Measurements from ENCODE around the gene PCSK5.

The PCSK5 gene

DNA sequence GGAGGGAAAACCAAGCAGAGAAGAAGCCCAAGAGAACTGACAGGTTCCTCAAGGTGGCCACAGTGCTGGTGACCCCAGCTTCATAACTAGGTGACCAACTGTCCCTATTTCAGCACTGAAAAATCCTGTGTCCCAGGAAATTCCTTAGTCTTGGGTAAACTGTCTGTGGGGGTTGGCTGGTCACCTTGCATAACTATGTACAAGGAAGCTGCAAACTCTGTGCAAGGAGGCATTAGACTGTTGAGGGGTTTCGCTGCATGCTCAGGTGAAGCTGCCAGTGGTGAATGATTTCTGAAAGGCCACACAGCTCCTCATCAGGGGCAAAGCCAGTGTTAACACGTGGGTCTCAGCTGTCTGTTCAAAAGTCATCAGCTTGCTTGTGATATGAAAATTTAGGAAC is 36.9 kb downstream of the PCSK5 start:
- no peaks in the 10 kb centered on the region for H3K27me3 ChIP-seq (ENCODE audit: insufficient read depth, low read length)
- H3K4me3 ChIP-seq (ENCODE audit: low read length), result peak overlapping the region; percentile 20; the same call in 1 of the 2 replicates
- H3K9me3 ChIP-seq (ENCODE audit: insufficient read depth, low read depth, low read length), result no peaks in the 10 kb centered on the region
- H3K4me1 ChIP-seq (ENCODE audit: insufficient read depth, low read length), result peaks cover 42% of the 10 kb centered on the region
- H3K9ac ChIP-seq (ENCODE audit: low read depth, low read length), result no peak overlapping the region
- H3K36me3 ChIP-seq (ENCODE audit: insufficient read depth, low read depth, low read length), result no peaks in the 10 kb centered on the region
- no peak overlapping the region for H3K27ac ChIP-seq (ENCODE audit: low read length)

DNA sequence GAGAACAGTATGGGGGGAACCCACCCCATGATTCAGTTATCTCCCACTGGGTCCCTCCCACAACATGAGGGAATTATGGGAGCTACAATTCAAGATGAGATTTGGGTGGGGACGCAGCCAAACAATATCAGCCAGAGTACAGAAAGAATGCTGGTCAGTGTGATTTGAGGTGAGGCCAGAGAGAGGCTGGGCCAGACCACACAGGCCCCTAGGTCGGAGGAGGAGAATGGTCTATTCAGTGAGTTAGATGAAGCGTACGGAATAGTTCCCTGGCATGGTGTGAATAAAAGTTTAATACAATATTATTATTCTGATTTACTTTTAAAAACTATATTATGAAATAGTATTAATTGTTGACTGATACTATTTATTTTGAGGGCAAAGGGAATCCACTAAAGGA is 39.7 kb downstream of the PCSK5 start:
- no peak overlapping the region for H3K9ac ChIP-seq (ENCODE audit: low read depth, low read length)
- peaks cover 42% of the 10 kb centered on the region for H3K4me1 ChIP-seq (ENCODE audit: insufficient read depth, low read length)
- H3K4me3 ChIP-seq (ENCODE audit: low read length), result no peak overlapping the region
- no peaks in the 10 kb centered on the region for H3K36me3 ChIP-seq (ENCODE audit: insufficient read depth, low read depth, low read length)
- no peaks in the 10 kb centered on the region for H3K27me3 ChIP-seq (ENCODE audit: insufficient read depth, low read length)
- H3K27ac ChIP-seq (ENCODE audit: low read length), result no peak overlapping the region
- H3K9me3 ChIP-seq (ENCODE audit: insufficient read depth, low read depth, low read length), result no peaks in the 10 kb centered on the region

DNA sequence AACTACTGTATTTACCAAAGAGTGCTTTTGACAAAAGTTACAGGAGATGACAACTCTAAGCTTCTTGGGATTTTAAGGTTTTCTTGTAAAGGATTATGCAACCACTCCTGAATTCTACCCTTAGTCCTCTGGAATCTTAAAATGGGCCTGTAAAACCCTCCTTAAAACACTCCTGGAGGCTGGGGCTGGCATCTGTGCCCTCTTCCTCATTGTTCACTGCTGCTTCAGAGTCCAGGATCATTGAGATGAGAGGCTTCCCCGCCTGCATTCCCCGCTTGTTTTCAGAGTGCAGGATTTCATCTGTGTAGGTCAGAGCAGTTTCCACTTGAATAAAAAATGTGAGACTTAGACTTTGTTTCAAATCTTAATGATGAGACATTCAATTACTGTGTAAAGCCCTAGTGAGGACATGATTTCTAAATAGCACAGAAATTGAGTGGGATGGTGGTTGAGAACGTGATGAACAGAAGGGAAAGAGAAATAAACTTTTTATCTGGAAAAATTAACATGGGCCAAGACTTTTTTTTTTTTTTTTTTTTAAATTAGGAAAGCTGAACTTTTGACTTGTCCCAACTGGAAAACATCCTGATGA is 40.4 kb downstream of the PCSK5 start:
- no peaks in the 10 kb centered on the region for H3K36me3 ChIP-seq (ENCODE audit: insufficient read depth, low read depth, low read length)
- H3K27ac ChIP-seq (ENCODE audit: low read length), result no peak overlapping the region
- no peaks in the 10 kb centered on the region for H3K27me3 ChIP-seq (ENCODE audit: insufficient read depth, low read length)
- H3K9ac ChIP-seq (ENCODE audit: low read depth, low read length), result no peak overlapping the region
- no peak overlapping the region for H3K4me3 ChIP-seq (ENCODE audit: low read length)
- peaks cover 40% of the 10 kb centered on the region for H3K4me1 ChIP-seq (ENCODE audit: insufficient read depth, low read length)
- H3K9me3 ChIP-seq (ENCODE audit: insufficient read depth, low read depth, low read length), result no peaks in the 10 kb centered on the region

DNA sequence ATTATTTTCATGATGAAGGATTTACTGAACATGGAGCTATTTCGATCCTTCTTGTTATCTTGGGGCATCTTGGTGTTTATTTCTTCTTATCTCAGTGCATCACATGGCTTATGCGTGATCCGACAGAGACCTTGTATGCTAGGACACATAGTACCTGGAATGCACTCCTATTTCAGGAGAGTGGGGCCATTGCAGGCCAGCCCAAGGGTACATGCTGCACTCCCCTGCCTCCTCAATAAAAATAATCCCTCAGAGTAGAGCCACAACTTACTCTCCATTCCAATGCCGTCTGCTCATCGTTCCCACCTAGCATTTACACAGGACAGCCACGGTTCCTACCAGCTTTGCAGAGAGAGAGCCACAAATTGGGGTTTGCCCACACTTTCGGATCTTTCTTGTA is 43.5 kb downstream of the PCSK5 start:
- Histone ChIP-seq H3K9ac (ENCODE audit: low read depth, low read length) (no peak overlapping the region), H3K36me3 (ENCODE audit: insufficient read depth, low read depth, low read length) (no peaks in the 10 kb centered on the region), H3K27me3 (ENCODE audit: insufficient read depth, low read length) (no peaks in the 10 kb centered on the region), H3K27ac (ENCODE audit: low read length) (no peak overlapping the region), H3K4me3 (ENCODE audit: low read length) (no peak overlapping the region), H3K4me1 (ENCODE audit: insufficient read depth, low read length) (peaks cover 18% of the 10 kb centered on the region; the same call in 1 of the 2 replicates), H3K9me3 (ENCODE audit: insufficient read depth, low read depth, low read length) (no peaks in the 10 kb centered on the region)

DNA sequence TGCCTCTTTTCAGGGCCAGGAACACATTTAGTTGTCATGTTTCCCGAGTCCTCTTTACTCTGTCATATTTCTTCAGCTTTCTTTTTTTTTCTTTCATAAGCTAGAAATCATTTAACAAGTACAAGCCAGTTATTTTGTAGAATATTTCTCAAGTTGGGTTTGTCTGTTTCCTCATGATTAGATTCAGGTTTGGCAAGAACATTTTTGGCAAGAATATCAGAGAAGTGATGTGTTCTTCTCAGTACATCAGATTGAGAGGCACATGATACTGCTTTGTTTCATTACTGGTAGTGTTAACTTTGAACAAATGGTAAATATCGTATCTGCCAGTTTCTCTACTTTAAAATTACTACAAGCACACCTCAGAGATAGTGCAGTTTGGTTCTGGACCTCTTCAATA is 45.1 kb downstream of the PCSK5 start:
- Histone ChIP-seq H3K4me1 (ENCODE audit: insufficient read depth, low read length) (peaks cover 18% of the 10 kb centered on the region; the same call in 1 of the 2 replicates), H3K27ac (ENCODE audit: low read length) (no peak overlapping the region), H3K27me3 (ENCODE audit: insufficient read depth, low read length) (no peaks in the 10 kb centered on the region), H3K9me3 (ENCODE audit: insufficient read depth, low read depth, low read length) (no peaks in the 10 kb centered on the region), H3K36me3 (ENCODE audit: insufficient read depth, low read depth, low read length) (no peaks in the 10 kb centered on the region), H3K4me3 (ENCODE audit: low read length) (no peak overlapping the region), H3K9ac (ENCODE audit: low read depth, low read length) (no peak overlapping the region)

DNA sequence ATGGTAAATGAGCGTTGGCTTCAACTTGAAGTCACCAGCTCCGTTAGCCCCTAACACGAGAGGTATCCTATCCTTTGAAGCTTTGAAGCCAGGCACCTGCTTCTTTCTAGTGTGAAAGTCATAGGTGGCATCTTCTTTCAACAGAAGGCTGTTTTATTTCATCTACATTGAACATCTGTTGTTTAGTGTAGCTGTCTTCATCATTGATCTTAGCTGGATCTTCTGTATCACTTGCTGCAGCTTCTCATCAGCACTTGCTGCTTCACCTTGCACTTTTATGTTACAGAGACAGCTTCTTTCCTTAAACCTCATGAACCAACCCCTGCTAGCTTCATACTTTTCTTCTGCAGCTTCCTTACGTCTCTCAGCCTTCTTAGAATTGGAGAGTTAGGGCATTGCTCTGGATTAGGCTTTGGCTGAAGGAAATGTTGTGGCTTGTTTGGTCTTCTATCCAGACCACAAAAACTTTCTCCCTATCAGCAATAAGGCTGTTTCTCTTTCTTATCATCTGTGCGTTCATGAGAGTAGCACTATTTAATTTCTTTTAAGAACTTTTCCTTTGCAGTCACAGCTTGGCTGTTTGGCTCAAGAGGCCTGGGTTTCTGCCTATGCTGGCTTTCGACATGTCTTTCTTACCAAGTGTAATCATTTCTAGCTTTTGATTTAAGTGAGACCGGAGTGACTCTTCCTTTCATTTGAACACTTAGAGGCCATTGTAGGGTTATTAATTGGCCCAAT is 47.2 kb downstream of the PCSK5 start:
- no peaks in the 10 kb centered on the region for H3K27me3 ChIP-seq (ENCODE audit: insufficient read depth, low read length)
- no peaks in the 10 kb centered on the region for H3K9me3 ChIP-seq (ENCODE audit: insufficient read depth, low read depth, low read length)
- H3K36me3 ChIP-seq (ENCODE audit: insufficient read depth, low read depth, low read length), result no peaks in the 10 kb centered on the region
- no peaks in the 10 kb centered on the region for H3K4me1 ChIP-seq (ENCODE audit: insufficient read depth, low read length)
- no peak overlapping the region for H3K27ac ChIP-seq (ENCODE audit: low read length)
- H3K4me3 ChIP-seq (ENCODE audit: low read length), result no peak overlapping the region
- no peak overlapping the region for H3K9ac ChIP-seq (ENCODE audit: low read depth, low read length)

DNA sequence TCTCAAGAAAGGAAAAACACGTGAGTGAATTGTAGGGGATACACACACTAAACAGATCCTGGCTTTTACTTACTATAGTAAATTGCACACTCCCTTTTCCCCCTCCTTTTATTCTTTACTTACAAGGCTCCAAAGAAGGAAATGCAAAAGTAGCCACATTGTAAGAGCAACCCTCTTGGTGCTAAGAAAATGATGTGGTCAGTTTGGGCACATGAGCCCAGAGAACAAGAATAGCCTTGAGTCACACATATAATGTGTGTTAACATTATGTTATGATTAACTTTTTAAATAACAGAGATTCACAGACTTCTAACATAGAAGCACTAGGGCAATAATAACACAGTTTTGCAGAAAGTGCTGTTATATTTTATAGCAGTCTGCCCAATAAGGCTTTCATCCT is 48.5 kb downstream of the PCSK5 start:
- no peak overlapping the region for H3K27ac ChIP-seq (ENCODE audit: low read length)
- H3K4me3 ChIP-seq (ENCODE audit: low read length), result no peak overlapping the region
- H3K36me3 ChIP-seq (ENCODE audit: insufficient read depth, low read depth, low read length), result no peaks in the 10 kb centered on the region
- no peaks in the 10 kb centered on the region for H3K4me1 ChIP-seq (ENCODE audit: insufficient read depth, low read length)
- H3K9me3 ChIP-seq (ENCODE audit: insufficient read depth, low read depth, low read length), result no peaks in the 10 kb centered on the region
- H3K27me3 ChIP-seq (ENCODE audit: insufficient read depth, low read length), result no peaks in the 10 kb centered on the region
- no peak overlapping the region for H3K9ac ChIP-seq (ENCODE audit: low read depth, low read length)

DNA sequence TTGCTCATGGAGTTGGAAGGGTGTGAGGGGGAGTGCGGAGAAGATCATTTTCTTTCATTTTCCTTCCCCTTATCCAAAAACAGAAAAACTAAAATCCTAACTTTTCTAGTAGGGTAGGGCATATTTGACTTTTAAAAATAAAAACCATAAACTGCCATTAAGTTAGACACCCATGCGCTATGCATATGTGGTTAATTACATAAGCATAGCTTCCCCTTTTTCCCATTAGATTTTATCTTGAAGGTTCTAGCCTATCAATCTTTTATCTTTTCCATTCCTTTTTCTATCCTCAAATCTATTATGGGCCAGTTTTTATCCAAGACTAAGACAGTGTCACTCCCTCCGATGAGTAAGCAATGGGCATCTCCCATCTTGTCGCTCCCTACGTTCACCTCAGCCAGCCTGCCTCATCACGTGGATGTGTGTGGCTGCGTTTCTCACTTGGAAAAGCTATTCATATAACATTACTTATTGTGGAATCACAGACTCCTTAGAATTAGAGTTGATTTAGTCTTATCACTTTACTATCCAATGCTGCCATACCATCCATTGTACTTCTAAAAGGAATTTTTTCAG is 49.2 kb downstream of the PCSK5 start:
- Histone ChIP-seq H3K27me3 (ENCODE audit: insufficient read depth, low read length) (no peaks in the 10 kb centered on the region), H3K4me3 (ENCODE audit: low read length) (no peak overlapping the region), H3K36me3 (ENCODE audit: insufficient read depth, low read depth, low read length) (no peaks in the 10 kb centered on the region), H3K27ac (ENCODE audit: low read length) (no peak overlapping the region), H3K9ac (ENCODE audit: low read depth, low read length) (no peak overlapping the region), H3K4me1 (ENCODE audit: insufficient read depth, low read length) (no peaks in the 10 kb centered on the region), H3K9me3 (ENCODE audit: insufficient read depth, low read depth, low read length) (no peaks in the 10 kb centered on the region)

DNA sequence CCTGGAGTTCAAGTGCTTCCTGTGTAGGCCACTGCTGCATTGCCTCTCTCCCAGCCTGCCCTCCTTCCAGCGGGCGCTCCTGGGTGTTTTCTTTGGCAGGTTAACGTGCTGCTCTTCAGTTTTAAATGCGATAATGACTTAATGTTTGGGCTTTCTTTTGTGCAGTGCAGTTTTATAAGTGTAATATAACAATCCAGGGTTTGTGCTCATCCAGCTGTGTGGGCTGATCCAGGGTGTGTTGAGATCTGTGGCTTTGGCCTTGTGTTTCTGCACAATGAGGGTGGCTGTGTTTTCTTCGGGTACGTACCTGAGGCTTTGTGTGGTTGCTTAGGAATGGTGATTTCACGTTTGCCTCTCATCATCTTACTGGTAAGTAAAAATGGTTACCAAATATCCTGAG is 50.6 kb downstream of the PCSK5 start:
- H3K27me3 ChIP-seq (ENCODE audit: insufficient read depth, low read length), result no peaks in the 10 kb centered on the region
- no peak overlapping the region for H3K9ac ChIP-seq (ENCODE audit: low read depth, low read length)
- no peak overlapping the region for H3K4me3 ChIP-seq (ENCODE audit: low read length)
- no peaks in the 10 kb centered on the region for H3K36me3 ChIP-seq (ENCODE audit: insufficient read depth, low read depth, low read length)
- no peaks in the 10 kb centered on the region for H3K4me1 ChIP-seq (ENCODE audit: insufficient read depth, low read length)
- H3K27ac ChIP-seq (ENCODE audit: low read length), result no peak overlapping the region
- H3K9me3 ChIP-seq (ENCODE audit: insufficient read depth, low read depth, low read length), result no peaks in the 10 kb centered on the region

DNA sequence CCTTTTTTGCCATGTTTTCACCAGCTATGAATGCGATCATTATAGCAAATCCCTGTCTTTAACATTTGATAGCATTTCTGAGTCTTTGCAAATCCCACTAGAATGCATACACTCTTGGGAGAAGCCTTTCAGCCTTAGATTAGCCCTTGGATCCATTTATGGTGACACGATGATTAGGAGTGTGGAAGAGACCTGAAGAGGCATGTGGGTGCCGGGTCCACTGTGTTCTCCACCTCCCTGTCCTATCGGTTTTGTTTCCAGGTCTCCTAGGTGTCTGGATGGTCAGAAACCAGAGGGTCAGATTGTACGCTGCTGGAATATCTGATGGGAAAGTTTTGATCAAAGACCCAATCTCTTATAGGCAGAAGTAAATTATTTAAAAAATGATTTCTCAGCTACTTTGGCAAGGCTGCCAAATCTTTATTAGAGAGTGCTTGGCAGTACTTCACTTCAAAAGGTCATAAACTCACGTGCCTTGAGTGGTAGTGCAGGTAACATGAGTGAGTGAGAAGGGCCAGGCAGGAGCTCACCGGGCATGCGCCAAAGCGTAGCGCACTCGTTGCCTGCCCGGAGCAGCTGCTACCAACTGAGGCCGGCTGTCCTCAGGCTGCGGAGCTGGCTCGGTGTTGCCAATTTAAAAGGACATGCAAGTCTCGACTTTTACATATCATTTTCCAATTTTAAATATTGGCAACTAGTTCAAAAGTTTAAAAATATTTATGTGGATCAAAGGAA is 51.3 kb downstream of the PCSK5 start:
- no peaks in the 10 kb centered on the region for H3K27me3 ChIP-seq (ENCODE audit: insufficient read depth, low read length)
- H3K9ac ChIP-seq (ENCODE audit: low read depth, low read length), result no peak overlapping the region
- no peak overlapping the region for H3K27ac ChIP-seq (ENCODE audit: low read length)
- no peaks in the 10 kb centered on the region for H3K36me3 ChIP-seq (ENCODE audit: insufficient read depth, low read depth, low read length)
- no peaks in the 10 kb centered on the region for H3K9me3 ChIP-seq (ENCODE audit: insufficient read depth, low read depth, low read length)
- no peaks in the 10 kb centered on the region for H3K4me1 ChIP-seq (ENCODE audit: insufficient read depth, low read length)
- no peak overlapping the region for H3K4me3 ChIP-seq (ENCODE audit: low read length)

DNA sequence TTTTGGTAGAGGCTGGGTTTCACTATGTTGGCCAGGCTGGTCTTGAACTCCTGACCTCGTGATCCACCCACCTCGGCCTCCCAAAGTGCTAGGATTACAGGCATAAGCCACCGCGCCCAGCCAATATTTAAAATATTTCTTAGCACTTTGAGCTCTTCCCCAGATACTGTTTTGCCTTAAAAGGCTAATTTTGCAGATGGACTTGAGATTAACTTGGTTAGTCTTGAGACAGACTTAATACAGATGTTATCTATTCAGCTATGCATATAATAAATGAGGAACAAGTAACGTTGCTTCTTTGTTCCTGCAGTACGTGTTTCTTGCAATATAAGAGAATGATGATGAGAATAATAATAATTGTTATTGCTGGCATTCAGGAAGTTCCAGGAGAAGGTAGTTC is 56.3 kb downstream of the PCSK5 start:
- Histone ChIP-seq H3K4me1 (ENCODE audit: insufficient read depth, low read length) (no peaks in the 10 kb centered on the region), H3K27ac (ENCODE audit: low read length) (no peak overlapping the region), H3K9me3 (ENCODE audit: insufficient read depth, low read depth, low read length) (no peaks in the 10 kb centered on the region), H3K4me3 (ENCODE audit: low read length) (no peak overlapping the region), H3K9ac (ENCODE audit: low read depth, low read length) (no peak overlapping the region), H3K27me3 (ENCODE audit: insufficient read depth, low read length) (no peaks in the 10 kb centered on the region), H3K36me3 (ENCODE audit: insufficient read depth, low read depth, low read length) (no peaks in the 10 kb centered on the region)
